Muscle of arm (tissue), 12 donors: ENCODE results near the gene TMC6. TPM values are rescaled to one million over a fixed set of nuclear protein-coding genes. Genes with fewer than 3 reads are reported as not detected.

Experiments
- DNase-seq: peaks from one replicate; pipeline ENCODE4 v3.0.0-alpha.2; 2013
- polyA plus RNA-seq, 12 donors: library from polyadenylated mRNA; unstranded; fragments of 120-200 nt; gene quantifications; one replicate each; pipeline ENCODE4 v1.2.1, GENCODE V29; 2013; ENCODE audit not compliant: insufficient read length in 12 of 12

Gene TMC6
- polyA plus RNA-seq, 12 donors: 14.5 to 48.0 (median 22.0) TPM; not detected in 1

DNA sequence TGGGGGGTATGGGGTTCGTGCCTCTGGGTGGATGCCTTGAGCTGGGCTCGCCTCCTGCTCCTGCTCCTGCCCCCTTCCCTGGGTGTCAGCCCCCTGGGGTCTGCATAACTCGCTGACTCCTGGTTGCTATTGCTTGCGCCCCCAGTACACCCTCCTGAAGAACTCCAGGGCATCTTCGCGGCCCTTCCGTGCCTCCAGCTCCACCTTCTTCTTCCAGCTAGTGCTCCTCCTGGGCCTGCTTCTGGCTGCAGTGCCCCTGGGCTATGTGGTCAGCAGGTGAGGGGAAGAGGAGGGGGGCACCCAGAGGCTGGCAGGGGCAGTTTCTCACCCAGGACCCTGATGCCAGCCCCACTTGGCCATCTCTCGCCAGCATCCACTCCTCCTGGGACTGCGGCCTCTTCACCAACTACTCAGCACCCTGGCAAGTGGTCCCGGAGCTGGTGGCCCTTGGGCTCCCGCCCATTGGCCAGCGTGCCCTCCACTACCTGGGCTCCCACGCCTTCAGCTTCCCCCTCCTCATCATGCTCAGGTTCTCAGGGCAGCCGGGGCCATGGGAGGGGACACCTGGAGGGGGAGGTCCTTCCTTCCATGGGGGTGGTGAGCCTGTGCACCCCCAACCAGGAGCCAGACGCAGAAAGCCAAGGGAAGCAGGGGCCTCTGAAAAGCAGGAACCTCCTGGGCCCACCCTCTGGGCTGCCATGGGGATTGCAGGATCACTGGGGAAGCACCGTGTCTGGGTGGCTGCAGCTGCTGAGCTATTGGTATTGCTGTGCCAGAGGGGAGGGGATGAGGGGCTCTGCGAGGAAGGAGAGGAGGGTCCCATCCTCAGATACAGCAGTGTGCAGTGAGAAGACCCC lies 9.9 kb upstream of the TMC6 start:
- DNase-seq: no peak

DNA sequence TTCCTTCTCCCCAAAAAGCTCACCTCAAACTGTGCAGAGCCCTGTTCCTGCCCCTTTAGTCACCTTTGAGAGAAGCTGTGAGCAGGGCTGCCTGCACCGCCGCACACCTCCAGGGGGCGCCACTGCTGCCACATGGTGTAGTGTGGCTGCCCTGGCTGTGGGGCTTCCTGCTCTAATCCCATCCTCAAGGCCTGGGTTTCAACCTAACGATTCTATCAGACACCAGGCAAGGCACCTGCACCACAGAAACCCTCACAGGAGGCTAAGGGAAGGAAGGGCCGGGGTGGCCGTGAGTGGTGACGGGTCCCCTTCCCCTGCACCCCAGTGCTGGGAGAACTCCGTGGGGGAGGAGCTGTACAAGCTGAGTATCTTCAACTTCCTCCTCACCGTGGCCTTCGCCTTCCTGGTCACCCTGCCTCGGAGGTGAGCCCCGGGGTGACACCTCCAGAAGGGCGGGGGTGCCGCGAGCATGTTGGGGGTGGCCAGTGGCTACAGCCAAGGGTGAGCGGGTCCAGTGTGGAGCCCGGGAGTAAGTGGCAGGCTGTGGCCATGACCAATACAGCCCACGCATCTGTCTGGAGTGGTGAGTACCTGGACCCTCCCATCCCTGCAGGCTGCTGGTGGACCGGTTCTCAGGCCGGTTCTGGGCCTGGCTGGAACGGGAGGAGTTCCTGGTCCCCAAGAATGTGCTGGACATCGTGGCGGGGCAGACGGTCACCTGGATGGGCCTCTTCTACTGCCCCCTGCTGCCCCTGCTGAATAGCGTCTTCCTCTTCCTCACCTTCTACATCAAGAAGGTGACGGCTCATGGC lies 9.0 kb upstream of the TMC6 start:
- DNase-seq: no peak

DNA sequence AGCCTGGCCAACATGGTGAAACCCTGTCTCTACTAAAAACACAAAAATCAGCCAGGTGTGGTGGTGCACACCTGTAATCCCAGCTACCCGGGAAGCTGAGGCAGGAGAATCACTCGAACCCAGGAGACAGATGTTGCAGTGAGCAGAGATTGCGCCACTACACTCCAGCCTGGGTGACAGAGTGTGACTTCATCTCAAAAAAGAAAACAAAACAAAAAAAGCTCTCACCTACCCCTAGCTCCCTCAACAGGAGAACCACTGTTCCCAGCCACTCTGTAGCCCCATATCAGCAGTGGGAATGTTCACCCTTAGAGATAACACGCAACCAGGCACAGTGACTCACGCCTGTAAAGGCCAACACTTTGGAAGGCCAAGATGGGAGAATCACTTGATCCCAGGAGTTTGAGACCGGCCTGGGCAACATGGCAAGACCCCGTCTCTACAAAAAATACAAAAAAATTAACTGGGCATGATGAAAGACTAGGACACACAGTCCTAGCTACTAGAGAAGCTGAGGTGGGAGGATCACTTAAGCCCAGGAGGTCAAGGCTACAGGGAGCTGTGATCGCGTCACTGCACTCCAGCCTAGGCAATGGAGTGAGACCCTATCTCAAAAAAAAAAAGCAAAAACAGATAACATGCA lies 7.4 kb upstream of the TMC6 start:
- no peak for DNase-seq

DNA sequence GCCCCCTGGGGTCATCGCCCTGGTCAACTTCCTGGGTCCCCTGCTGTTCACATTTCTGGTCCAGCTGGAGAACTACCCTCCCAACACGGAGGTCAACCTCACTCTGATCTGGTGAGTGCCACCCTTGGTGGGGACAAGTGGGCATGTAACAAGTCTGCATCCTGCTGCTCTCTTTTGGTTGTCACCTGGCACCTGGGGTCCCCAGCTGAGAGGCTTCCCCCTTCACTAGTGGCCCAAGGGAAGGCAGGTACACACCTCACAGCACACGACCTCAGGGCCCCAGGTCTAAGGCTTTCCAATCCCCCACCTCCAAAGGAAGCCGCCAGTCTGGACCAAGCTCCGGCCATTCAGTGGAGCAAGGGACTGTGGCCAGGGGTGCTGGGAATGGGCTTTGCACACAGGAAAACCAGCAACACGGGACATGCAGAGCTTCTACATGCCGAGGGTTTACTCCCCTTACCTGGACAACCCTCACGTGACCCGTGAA lies 6.4 kb upstream of the TMC6 start:
- DNase-seq: no peak

DNA sequence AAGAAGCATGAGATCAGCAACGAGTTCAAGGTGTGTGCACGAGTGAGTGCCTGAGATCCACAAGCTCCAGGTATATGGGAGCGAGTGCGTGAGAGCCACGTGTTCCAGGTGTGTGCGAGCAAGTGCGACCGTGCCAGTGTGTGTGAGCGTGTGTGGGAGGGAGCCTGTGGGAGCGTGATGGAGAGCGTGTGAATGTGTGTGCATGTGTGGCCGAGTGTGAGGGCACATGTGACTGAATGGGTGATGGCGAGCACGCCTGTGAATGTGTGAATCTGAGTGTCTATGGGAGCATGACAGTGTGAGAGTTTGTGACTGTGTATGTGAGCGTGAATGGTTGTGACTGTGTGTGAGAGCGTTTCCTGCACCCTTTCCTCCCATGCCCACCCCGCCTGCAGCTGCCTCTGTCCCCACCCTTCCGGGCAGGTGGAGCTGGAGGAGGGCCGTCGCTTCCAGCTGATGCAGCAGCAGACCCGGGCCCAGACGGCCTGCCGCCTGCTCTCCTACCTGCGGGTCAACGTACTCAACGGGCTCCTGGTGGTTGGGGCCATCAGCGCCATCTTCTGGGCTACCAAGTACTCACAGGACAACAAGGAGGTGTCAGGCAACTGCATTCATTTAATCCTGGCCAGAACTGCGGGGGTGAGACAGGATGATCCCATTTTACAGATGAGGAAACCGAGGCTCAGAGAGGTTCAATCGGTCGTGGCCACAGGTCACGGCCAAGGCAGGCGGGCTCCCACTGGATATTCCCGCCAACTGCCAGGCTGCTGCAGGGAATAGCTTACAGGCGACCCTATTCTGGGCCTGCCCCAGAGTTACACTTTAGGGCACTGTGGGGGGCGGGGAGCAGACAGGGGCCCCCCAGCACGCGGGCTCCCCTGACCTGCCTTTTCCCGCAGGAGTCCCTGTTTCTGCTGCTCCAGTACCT lies 5.7 kb upstream of the TMC6 start:
- no peak for DNase-seq

DNA sequence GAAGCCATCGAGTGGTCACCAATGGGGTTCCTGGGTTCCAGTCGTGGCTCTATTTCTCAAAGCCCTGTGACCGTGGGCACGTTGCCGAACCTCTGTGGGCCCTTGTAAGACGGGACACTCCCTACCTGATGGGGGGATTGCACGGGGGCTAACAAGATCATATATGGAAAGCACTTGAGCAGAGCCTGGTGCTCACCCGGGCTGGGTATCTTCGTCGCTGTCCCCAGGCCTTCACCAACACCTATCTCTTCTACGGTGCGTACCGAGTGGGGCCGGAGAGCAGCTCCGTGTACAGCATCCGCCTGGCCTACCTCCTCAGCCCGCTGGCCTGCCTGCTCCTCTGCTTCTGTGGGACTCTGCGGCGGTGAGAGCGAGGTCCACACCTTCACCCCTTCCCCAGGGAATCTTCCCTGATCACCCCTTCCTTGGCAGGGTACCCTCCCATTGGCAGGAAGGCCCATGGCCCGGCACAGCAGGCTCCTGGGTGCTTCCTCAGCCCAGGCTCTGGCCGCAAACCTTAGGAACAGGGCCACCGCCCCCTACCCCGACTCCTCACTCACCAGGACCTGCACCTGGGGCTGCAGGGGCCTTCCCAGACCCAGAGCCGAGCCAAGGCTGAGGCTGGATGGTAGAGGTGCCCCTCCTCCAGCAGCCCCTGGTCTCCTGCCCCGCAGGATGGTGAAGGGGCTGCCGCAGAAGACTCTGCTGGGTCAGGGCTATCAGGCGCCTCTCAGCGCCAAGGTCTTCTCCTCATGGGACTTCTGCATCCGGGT lies 4.8 kb upstream of the TMC6 start:
- DNase-seq: no peak

DNA sequence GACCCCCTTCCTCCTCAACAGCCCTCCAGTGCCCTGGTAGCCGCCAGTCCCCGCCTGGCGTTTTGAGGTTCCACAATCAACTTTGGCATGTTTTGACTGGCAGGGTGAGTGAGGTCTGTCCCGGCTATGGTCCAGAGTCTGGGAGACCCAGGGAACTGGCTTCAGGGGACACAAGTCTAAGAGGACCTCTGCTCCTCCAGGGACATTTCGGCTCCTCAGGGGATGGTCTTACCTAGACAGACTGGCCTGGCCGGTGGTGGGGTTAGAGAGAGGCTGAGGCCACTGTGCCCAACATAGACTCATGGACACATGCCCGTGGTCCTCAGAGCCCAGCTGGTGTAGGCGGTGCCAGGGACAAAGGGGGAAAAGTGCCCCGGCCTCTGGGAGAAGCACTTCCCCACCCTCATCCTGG lies 4.2 kb upstream of the TMC6 start:
- DNase-seq: no peak

DNA sequence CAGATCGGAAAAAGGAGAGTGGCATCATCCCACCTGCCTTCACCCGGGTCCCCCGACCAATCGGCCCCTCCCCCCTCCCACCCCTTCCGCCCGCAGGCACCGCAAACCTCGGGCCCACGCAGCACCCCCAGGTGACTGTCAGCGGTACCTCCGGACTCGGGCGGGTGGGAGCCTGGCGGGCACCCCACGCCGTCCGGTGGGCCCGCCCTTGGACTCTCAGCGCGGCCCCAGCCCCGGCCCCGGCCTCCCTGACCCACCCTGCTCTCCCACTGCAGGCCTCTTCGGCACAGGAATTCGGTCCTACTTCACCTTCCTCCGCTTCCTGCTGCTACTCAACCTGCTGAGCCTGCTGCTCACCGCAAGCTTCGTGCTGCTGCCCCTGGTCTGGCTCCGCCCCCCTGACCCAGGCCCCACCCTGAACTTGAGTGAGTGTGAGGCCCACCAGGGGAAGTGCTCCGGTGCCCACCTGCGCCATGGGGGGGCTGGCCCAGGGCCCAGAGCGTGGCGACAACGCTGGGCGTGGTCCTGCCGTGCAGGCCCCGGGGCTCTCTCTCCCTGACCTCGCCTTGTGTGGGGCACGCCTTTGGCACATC lies 3.6 kb upstream of the TMC6 start:
- no peak for DNase-seq

DNA sequence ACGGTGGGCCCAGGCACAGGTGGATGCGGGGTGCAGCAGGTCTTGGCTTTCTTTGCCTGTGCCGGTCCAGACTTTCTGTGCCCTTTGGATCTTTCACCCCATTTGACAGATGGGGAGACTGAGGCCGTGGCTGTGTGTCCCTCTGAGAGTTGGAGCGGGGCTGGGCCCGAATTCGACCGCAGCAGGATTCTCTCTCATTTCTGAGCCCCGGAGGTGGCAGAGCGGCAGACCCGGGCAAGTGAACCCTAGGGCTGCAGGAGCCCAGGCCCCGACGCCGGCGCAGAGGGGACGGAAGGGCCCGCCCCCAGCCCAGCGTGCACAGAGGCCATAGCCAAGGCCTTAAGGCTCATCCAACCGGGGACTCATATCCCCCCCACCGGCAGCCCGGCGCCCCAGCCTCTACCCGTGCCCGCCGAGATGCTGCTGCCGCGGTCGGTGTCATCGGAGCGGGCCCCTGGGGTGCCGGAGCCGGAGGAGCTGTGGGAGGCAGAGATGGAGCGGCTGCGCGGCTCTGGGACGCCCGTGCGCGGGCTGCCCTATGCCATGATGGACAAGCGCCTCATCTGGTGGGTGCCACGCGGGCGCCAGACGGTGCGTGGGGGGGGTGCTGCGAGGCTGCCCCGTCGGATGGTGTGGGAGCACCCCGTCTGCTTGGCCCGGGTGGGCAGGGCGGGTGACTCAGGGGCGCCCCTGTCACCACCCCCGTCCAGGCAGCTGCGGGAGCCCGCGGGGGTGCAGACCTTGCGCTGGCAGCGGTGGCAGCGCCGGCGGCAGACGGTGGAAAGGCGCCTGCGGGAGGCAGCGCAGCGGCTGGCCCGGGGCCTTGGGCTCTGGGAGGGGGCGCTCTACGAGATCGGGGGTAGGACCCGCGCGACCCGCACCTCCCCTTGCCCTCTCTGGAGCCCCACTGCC lies 2.9 kb upstream of the TMC6 start:
- no peak for DNase-seq

DNA sequence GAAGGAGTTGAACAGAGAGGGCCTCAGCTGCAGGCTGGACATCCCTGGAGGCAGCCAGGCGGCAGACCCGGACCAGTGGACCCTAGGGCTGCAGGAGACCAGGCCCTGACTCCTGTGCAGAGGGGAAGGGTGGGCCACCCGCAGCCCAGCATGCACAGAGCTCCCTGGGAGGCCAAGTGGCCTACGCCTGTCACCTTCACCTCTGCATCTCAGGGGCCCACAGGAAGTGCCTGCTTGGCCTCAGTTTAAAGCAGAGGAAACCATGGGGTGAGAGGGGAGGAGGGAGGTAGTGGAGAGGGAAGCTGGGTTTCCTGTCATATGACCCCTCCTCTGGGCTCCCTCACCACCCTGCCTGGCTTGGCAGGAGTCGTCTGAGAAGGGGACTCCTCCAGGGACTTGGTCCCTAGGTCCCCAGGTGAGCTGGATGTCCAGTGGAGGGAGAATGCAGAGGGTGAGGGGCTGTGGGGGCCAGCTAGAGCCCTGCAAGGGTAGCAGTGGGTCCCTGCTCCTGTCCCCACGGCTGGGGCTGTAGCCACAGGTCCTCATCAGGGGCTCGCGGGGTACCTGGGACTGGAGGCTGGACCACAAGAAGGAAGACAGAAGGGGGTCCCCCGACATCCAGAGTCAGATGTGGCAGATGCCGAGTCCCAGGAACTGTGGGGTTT lies 2.0 kb upstream of the TMC6 start, which contains the start of gene TMC8:
TMC8 (plus strand) TSS at position 335 of the 665 bp plus-strand sequence. CDS start 818 bp downstream, outside the sequence.
- DNase-seq: no peak

DNA sequence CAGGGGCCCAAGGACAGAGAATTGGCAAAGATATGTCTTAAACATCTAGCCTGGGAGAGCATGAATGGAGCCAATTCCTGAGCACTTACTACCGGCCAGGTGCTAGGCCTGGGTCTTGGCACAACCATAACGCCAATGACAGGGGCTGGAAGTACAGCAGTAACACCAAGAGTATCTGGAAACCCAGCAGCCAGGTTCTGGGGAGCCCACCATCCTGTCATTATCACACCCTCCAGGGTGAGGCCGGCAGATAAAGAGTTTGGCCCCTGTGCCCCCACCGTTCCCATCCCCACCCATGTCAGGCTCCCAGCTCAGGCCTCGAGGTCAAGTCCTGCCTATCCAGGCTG lies 1.5 kb upstream of the TMC6 start:
- no peak for DNase-seq

DNA sequence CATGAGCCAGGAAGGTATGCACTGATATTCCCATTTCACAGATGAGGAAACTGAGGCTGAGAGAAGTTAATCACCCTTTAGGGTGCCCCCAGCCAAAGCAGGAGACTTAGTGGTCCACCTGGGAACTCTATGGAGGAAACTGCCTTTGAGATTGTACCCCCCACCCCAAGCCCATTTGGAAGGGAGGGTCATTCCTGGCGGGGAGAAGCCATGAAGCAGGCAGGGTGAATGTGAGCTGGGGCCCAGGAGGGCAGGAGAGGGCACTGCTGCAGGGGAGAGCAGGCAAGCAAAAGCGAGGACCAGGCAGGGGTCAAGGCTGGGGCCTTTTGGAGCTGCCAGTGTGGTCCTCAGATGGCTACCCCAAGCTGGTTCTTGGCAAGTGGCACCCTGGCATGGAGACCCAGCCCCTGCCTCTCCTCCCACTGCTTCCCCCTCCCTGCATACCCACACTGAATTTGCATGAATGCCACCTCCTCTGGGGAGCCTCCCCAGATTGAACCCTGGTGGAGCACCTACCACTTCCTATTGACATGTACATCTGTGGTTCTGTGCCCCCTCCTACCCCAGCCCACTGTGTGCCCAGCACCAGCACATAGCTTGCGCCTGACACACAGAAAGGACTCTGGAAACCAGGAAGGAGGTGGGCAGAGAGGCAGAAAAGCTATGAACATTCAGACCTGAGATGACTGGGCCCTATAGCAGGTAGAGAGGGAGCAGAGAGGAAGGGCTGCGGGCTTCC lies 965 bp upstream of the TMC6 start:
- DNase-seq: no peak

DNA sequence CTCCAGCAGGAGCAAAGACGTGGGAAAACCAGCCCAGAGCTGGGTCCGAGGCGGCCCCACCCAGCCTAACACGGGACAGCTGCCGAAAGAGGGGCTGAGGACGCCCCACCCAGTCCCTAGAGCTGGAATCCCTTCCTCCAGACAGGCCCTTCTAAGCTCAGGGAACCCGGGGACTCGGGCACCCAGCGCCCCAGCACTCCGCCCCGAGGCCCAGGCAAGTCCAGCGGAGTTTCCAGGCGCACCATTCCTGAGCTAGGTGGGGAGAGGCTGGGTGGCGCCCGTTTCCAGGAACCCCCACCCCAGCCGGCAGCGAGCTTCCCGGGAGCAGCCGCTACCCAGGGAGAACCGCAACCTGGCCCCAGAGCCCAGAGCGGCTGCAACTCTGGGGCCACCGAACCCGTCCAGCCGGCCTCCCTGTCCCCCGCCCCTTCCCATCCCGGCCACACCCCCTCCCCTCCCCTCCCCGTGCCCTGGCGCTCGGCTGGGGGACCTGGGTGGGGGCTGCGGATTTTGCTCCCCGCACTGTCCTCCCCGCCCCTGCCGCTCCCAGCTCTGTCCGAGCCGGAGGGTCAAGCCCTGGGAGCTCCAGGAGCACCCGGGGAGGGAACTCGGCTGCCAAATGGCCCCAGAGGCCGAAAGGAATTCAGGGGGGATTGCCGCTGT lies 536 bp downstream of the TMC6 start:
- no peak for DNase-seq

DNA sequence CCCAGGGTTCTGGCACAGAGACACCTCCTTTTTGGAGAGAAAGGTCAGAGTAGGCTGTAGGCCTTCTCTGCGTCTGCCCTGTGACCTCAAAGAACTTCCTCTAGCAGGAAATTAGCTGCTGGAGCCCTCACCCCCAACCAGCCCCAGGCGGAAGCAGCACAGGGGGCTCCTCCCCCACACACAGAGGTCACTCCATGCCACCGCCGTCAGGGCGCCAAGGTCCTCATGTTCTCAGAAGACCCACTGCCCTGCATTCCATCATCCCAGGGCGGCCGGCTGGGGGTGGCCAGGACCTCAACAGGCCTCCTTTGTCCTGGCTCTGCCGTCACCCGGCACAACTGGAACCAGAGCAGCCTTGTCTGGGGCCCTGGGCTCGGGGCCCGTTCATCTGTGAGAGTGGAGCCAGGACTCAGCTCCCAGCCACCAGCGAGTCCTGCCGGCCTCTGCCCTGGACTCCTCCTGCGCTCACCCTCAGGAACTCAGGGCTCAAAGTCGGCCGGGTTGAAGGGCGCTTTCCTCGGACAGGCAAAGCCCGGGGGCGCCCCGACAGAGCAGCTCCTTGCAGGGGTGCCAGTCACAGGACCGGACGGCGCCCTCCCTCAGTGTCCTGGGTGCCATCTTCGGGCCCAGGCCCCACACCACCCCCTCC lies 1.2 kb downstream of the TMC6 start:
- DNase-seq: no peak

DNA sequence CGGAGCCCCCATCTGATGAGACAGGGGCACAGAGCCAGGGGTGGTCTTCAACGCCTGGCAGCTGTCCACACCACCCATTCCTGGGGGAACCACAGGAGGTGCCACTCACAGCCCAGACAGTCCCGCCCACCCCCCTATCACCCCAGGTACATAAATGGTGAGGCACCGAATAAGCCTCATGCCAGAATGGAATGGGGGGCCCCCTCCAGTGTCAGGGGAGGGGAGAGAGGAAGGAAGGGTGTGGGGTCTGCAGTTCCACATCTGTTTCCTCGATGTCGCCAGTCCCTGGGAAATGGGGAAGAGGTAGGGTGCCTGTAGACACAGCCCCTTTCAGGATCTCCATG lies 1.7 kb downstream of the TMC6 start:
- DNase-seq: no peak
